ENCODE data around the gene LCA5.
"Not testable (repeated sequence)": the region's sequence is repeated elsewhere in the genome, so short reads cannot be mapped to it uniquely, and the experiment has no call there.

The LCA5 gene

GRCh38 chr6:79538106-79538971, 1.1 kb upstream of the LCA5 start:
- DNase-seq (ENCODE audit: low spot score), result peak; percentile 45

GRCh38 chr6:79536585-79536953, 661 bp downstream of the LCA5 start:
- DNase-seq (ENCODE audit: low spot score), result no peak

GRCh38 chr6:79529567-79529966, 7.7 kb downstream of the LCA5 start:
- DNase-seq (ENCODE audit: low spot score), result not testable (repeated sequence)

- no peak for DNase-seq (ENCODE audit: low spot score)
Observed at GRCh38 chr6:79526897-79527296, 10.3 kb downstream of the LCA5 start.

GRCh38 chr6:79525272-79526100, 11.7 kb downstream of the LCA5 start:
- DNase-seq (ENCODE audit: low spot score), result no peak

- no peak for DNase-seq (ENCODE audit: low spot score)
Observed at GRCh38 chr6:79524065-79524464, 13.2 kb downstream of the LCA5 start.

- no peak for DNase-seq (ENCODE audit: low spot score)
Observed at GRCh38 chr6:79522609-79523008, 14.6 kb downstream of the LCA5 start.

- DNase-seq (ENCODE audit: low spot score), result no peak
Observed at GRCh38 chr6:79520534-79520933, 16.7 kb downstream of the LCA5 start.

- DNase-seq (ENCODE audit: low spot score), result no peak
Observed at GRCh38 chr6:79518842-79519241, 18.4 kb downstream of the LCA5 start.

- DNase-seq (ENCODE audit: low spot score), result no peak
Observed at GRCh38 chr6:79515436-79515835, 21.8 kb downstream of the LCA5 start.

- DNase-seq (ENCODE audit: low spot score), result no peak
Observed at GRCh38 chr6:79513111-79513510, 24.1 kb downstream of the LCA5 start.

- no peak for DNase-seq (ENCODE audit: low spot score)
Observed at GRCh38 chr6:79512014-79512413, 25.2 kb downstream of the LCA5 start.

GRCh38 chr6:79510707-79511106, 26.5 kb downstream of the LCA5 start:
- DNase-seq (ENCODE audit: low spot score), result no peak

- DNase-seq (ENCODE audit: low spot score), result no peak
Observed at GRCh38 chr6:79506251-79506650, 31.0 kb downstream of the LCA5 start.

- DNase-seq (ENCODE audit: low spot score), result no peak
Observed at GRCh38 chr6:79504372-79504771, 32.9 kb downstream of the LCA5 start.

GRCh38 chr6:79498842-79499241, 38.4 kb downstream of the LCA5 start:
- no peak for DNase-seq (ENCODE audit: low spot score)

GRCh38 chr6:79495246-79495645, 42.0 kb downstream of the LCA5 start:
- no peak for DNase-seq (ENCODE audit: low spot score)

- no peak for DNase-seq (ENCODE audit: low spot score)
Observed at GRCh38 chr6:79494841-79495240, 42.4 kb downstream of the LCA5 start.

GRCh38 chr6:79470728-79471127, 66.5 kb downstream of the LCA5 start:
- no peak for DNase-seq (ENCODE audit: low spot score)

- DNase-seq (ENCODE audit: low spot score), result no peak
Observed at GRCh38 chr6:79469376-79470246, 67.6 kb downstream of the LCA5 start.

- no peak for DNase-seq (ENCODE audit: low spot score)
Observed at GRCh38 chr6:79468587-79468986, 68.6 kb downstream of the LCA5 start.

- DNase-seq (ENCODE audit: low spot score), result no peak
Observed at GRCh38 chr6:79468116-79468515, 69.1 kb downstream of the LCA5 start.
